SU-DHL-6 (cell line): ENCODE measurements around the gene MANEA.

ENCODE experiments used
- H2AFZ ChIP-seq: fragments of 200-600 bp; sonication (generic); 2 replicates; pipeline ENCODE4 v1.6.1; 2014; ENCODE audit warnings: low read depth, mild to moderate bottlenecking, moderate library complexity, mixed read lengths, antibody characterized with exemption, low read length; ENCODE audit not compliant: severe bottlenecking
- H3F3A ChIP-seq: fragments of 200-600 bp; shearing (Covaris generic); 2 replicates; pipeline ENCODE4 v1.6.0; 2016; ENCODE audit warnings: antibody characterized with exemption, mild to moderate bottlenecking; ENCODE audit not compliant: insufficient read depth
- H3K27ac ChIP-seq: fragments of 200-600 bp; sonication (generic); 2 replicates; pipeline ENCODE4 v1.5.1; 2016; ENCODE audit warnings: low read depth, mild to moderate bottlenecking, low read length, moderate library complexity, mixed read lengths
- H3K27me3 ChIP-seq: fragments of 200-600 bp; sonication (generic), shearing (Covaris generic); 2 replicates; pipeline ENCODE4 v1.6.0; 2014; ENCODE audit warnings: mild to moderate bottlenecking, low read length
- H3K36me3 ChIP-seq: fragments of 200-600 bp; sonication (generic); 2 replicates; pipeline ENCODE4 v1.6.1; 2014; ENCODE audit warnings: mild to moderate bottlenecking, low read length, mixed read lengths
- H3K4me2 ChIP-seq: fragments of 300-600, 200-600 bp; shearing (Covaris generic), sonication (generic); 2 replicates; pipeline ENCODE4 v1.6.0; 2014; ENCODE audit warnings: low read length, low read depth, mild to moderate bottlenecking; ENCODE audit not compliant: poor library complexity, severe bottlenecking
- H3K4me3 ChIP-seq: fragments of 200-600 bp; sonication (generic); 2 replicates; pipeline ENCODE4 v1.5.1; 2014; ENCODE audit warnings: antibody characterized with exemption, low read length, mild to moderate bottlenecking, mixed read lengths; ENCODE audit not compliant: insufficient read depth, poor library complexity, severe bottlenecking
- H3K79me2 ChIP-seq: fragments of 200-600 bp; sonication (generic); 2 replicates; pipeline ENCODE4 v1.6.1; 2014; ENCODE audit warnings: mild to moderate bottlenecking, low read length, moderate library complexity; ENCODE audit not compliant: insufficient read depth
- H3K9ac ChIP-seq: fragments of 200-600 bp; sonication (generic); 2 replicates; pipeline ENCODE4 v1.7.0; 2014; ENCODE audit warnings: mild to moderate bottlenecking, low read length
- H3K9me2 ChIP-seq: fragments of 200-600 bp; sonication (generic); replicated peaks from 2 replicates; pipeline ENCODE4 v1.6.1; 2014; ENCODE audit warnings: low read length; ENCODE audit not compliant: insufficient read depth
- H3K9me3 ChIP-seq: fragments of 200-600 bp; sonication (generic); 2 replicates; pipeline ENCODE4 v1.6.1; 2014; ENCODE audit warnings: low read length, mixed read lengths; ENCODE audit not compliant: insufficient read depth
- H4K20me1 ChIP-seq: fragments of 200-600 bp; sonication (generic); 2 replicates; pipeline ENCODE4 v1.6.1; 2014; ENCODE audit warnings: low read depth, mild to moderate bottlenecking, antibody characterized with exemption, low read length, moderate library complexity, mixed read lengths
- CTCF ChIP-seq: fragments of 200-600 bp; sonication (generic); IDR thresholded peaks from one replicate; pipeline ENCODE4 v1.5.1; 2017; ENCODE audit warnings: antibody characterized with exemption, mild to moderate bottlenecking, low read length, moderate library complexity; ENCODE audit not compliant: insufficient read depth, poor library complexity, severe bottlenecking
- EZH2phosphoT487 ChIP-seq: fragments of 200-600 bp; sonication (generic), shearing (Covaris generic); conservative IDR thresholded peaks from 2 replicates; pipeline ENCODE4 v1.6.1; 2018; ENCODE audit warnings: mild to moderate bottlenecking, antibody characterized with exemption, low read length, moderate library complexity, mixed read lengths

The MANEA gene

GRCh38 chr6:95577304-95578105 lies at the start of gene MANEA:
Gene MANEA, plus strand, starts transcription at chr6:95577535. Its CDS starts 8,905 bp downstream, at chr6:95586440.
- Histone ChIP-seq H3K9ac (peak within 1 kb of the TSS; percentile 95), H3K4me3 (peak within 1 kb of the TSS; percentile 69), H3K9me3 (peaks cover under 1% of the 10 kb centered on the region; the same call in 1 of the 2 replicates), H3K27me3 (no peaks in the 10 kb centered on the region), H3K9me2 (no peaks in the 10 kb centered on the region), H4K20me1 (no peaks in the 10 kb centered on the region), H3K27ac (peak within 1 kb of the TSS; percentile 96), H3F3A (peaks cover 21% of the 10 kb centered on the region), H3K79me2 (peaks cover 72% of the 10 kb centered on the region), H3K36me3 (peaks cover 2% of the 10 kb centered on the region; the same call in 1 of the 2 replicates), H2AFZ (peak within 1 kb of the TSS; percentile 90), H3K4me2 (peak within 1 kb of the TSS; percentile 99)
- TF ChIP-seq EZH2phosphoT487 (no peak), CTCF (no peak)

- Histone ChIP-seq H3K27me3 (no peaks in the 10 kb centered on the region), H3K4me3 (no peak overlapping the region), H3K4me2 (no peak overlapping the region)
These were observed 47.6 kb upstream of the MANEA start for GRCh38 chr6:95529762-95530161.

GRCh38 chr6:95530176-95530819 lies 47.0 kb upstream of the MANEA start:
- H2AFZ ChIP-seq = no peak overlapping the region
- no peaks in the 10 kb centered on the region for H3K79me2 ChIP-seq
- no peak overlapping the region for H3K4me2 ChIP-seq
- no peak for TF ChIP-seq CTCF
- TF ChIP-seq EZH2phosphoT487 = no peak
- H3K9me3 ChIP-seq = no peaks in the 10 kb centered on the region
- H3K27ac ChIP-seq = no peak overlapping the region
- no peaks in the 10 kb centered on the region; the same call in 1 of the 2 replicates for H3K9me2 ChIP-seq
- H4K20me1 ChIP-seq = no peaks in the 10 kb centered on the region
- H3K36me3 ChIP-seq = no peaks in the 10 kb centered on the region
- H3K27me3 ChIP-seq = no peaks in the 10 kb centered on the region
- no peaks in the 10 kb centered on the region for H3F3A ChIP-seq
- H3K4me3 ChIP-seq = no peak overlapping the region
- H3K9ac ChIP-seq = no peak overlapping the region

More at GRCh38 chr6:95529762-95530161, 47.6 kb upstream of the MANEA start:
- Histone ChIP-seq H2AFZ (no peak overlapping the region), H3K9me3 (no peaks in the 10 kb centered on the region), H3K9me2 (no peaks in the 10 kb centered on the region; the same call in 1 of the 2 replicates), H3K27ac (no peak overlapping the region), H3K36me3 (no peaks in the 10 kb centered on the region), H4K20me1 (no peaks in the 10 kb centered on the region), H3K79me2 (no peaks in the 10 kb centered on the region), H3F3A (no peaks in the 10 kb centered on the region), H3K9ac (no peak overlapping the region)
- TF ChIP-seq EZH2phosphoT487 (no peak), CTCF (no peak)
